H1 (cell line): ENCODE measurements around the gene A3GALT2. TPM values are rescaled to one million over a fixed set of nuclear protein-coding genes. Genes with fewer than 3 reads are reported as not detected.

ENCODE experiments used
- CTCF ChIA-PET: fragments of 300-600 bp; sonication (Branson Sonifier 250); formaldehyde crosslinking; loops from one replicate; lab custom pipeline; 2021; ENCODE audit not compliant: partially characterized antibody; lab: Charles Lee
- POLR2A ChIA-PET: fragments of 300-600 bp; sonication (Branson Sonifier 250); formaldehyde crosslinking; loops from one replicate; lab custom pipeline; 2021; ENCODE audit warnings: inconsistent platforms; ENCODE audit not compliant: partially characterized antibody; lab: Charles Lee
- DNase-seq, 2 experiments: peaks; one replicate each; pipeline versions ENCODE4 v3.0.0 to v3.0.0-alpha.2; 2010 to 2022; ENCODE audit warnings: low spot score in 2 of 2, low read depth in 1 of 2, mixed read lengths in 1 of 2
- FAIRE-seq: peaks from 2 replicates; lab custom pipeline; 2011; peaks lifted over from hg19 to GRCh38; lab: Jason Lieb, UNC
- H2AFZ ChIP-seq: 2 replicates; pipeline ENCODE4 v1.8.1; 2012; ENCODE audit warnings: low read length, inconsistent platforms
- H2AK5ac ChIP-seq: 2 replicates; pipeline ENCODE4 v1.6.1; 2013; ENCODE audit warnings: low read depth, low read length
- H2BK120ac ChIP-seq: replicated peaks from 2 replicates; pipeline ENCODE3; 2013; ENCODE audit warnings: low read depth, low read length, inconsistent platforms
- H2BK12ac ChIP-seq: 2 replicates; pipeline ENCODE4 v1.6.1; 2013; ENCODE audit warnings: low read depth, low read length
- H2BK15ac ChIP-seq: 2 replicates; pipeline ENCODE4 v1.6.1; 2013; ENCODE audit warnings: low read length
- H2BK20ac ChIP-seq: 2 replicates; pipeline ENCODE4 v1.6.1; 2013; ENCODE audit warnings: low read length
- H2BK5ac ChIP-seq: 2 replicates; pipeline ENCODE4 v1.6.1; 2013; ENCODE audit warnings: low read depth, low read length
- H3K14ac ChIP-seq: 2 replicates; pipeline ENCODE4 v1.6.1; 2013; ENCODE audit warnings: inconsistent platforms; ENCODE audit not compliant: insufficient read length
- H3K18ac ChIP-seq: 2 replicates; pipeline ENCODE4 v1.6.1; 2013; ENCODE audit warnings: low read length; ENCODE audit errors: extremely low read depth
- H3K23ac ChIP-seq: 2 replicates; pipeline ENCODE4 v1.6.1; 2013; ENCODE audit warnings: inconsistent platforms; ENCODE audit not compliant: insufficient read length
- H3K23me2 ChIP-seq: 2 replicates; pipeline ENCODE4 v1.6.1; 2013; ENCODE audit warnings: low read depth, low read length
- H3K27ac ChIP-seq: 2 replicates; pipeline ENCODE4 v1.6.1; 2011; ENCODE audit warnings: low read depth, low read length, inconsistent platforms
- H3K27me3 ChIP-seq, 4 experiments: replicated peaks in 1 of 4; 1 replicate in 1 of 4; 2 replicates in 3 of 4; pipeline versions ENCODE4 v1.6.1 to v1.8.1; 2011 to 2013; ENCODE audit warnings: low read length in 3 of 4, mild to moderate bottlenecking in 3 of 4, inconsistent platforms in 2 of 4, mixed read lengths in 2 of 4, moderate library complexity in 1 of 4; ENCODE audit not compliant: control insufficient read depth in 3 of 4, insufficient read depth in 3 of 4; ENCODE audit errors: extremely low read depth in 1 of 4
- H3K36me3 ChIP-seq, 4 experiments: 2 replicates each; pipeline versions ENCODE4 v1.6.1 to v1.8.1; 2011 to 2013; ENCODE audit warnings: mild to moderate bottlenecking in 4 of 4, low read length in 3 of 4, moderate library complexity in 2 of 4, control low read depth in 1 of 4, inconsistent platforms in 1 of 4; ENCODE audit not compliant: insufficient read depth in 4 of 4, control insufficient read depth in 2 of 4
- H3K4ac ChIP-seq: replicated peaks from 2 replicates; pipeline ENCODE3; 2013; ENCODE audit warnings: low read length, low read depth, mixed read lengths, inconsistent platforms; ENCODE audit not compliant: insufficient read length
- H3K4me1 ChIP-seq, 4 experiments: replicated peaks in 1 of 4; 1 replicate in 1 of 4; 2 replicates in 3 of 4; pipeline versions ENCODE4 v1.6.1 to v1.8.1; 2011 to 2013; ENCODE audit warnings: low read length in 3 of 4, inconsistent platforms in 2 of 4, mixed read lengths in 1 of 4; ENCODE audit not compliant: insufficient read depth in 4 of 4, control insufficient read depth in 3 of 4
- H3K4me2 ChIP-seq, 2 experiments: 2 replicates each; pipeline versions ENCODE4 v1.6.1 to v1.8.1; 2011 to 2013; ENCODE audit warnings: low read depth in 2 of 2, low read length in 2 of 2, control low read depth in 1 of 2, inconsistent platforms in 1 of 2, mild to moderate bottlenecking in 1 of 2; ENCODE audit not compliant: insufficient read depth in 1 of 2
- H3K4me3 ChIP-seq, 4 experiments: fragments of 200-600, 300-600 bp in 1 of 4; sonication (generic), shearing (Covaris generic), sonication (Bioruptor Twin) in 1 of 4; 2 replicates each; pipeline versions ENCODE4 v1.5.1 to v1.8.1; 2011 to 2016; ENCODE audit warnings: low read length in 4 of 4, low read depth in 3 of 4, control low read depth in 2 of 4, inconsistent platforms in 2 of 4, mild to moderate bottlenecking in 2 of 4, mixed read lengths in 1 of 4, moderate library complexity in 1 of 4; ENCODE audit not compliant: insufficient read depth in 2 of 4; ENCODE audit errors: extremely low read depth in 1 of 4
- H3K56ac ChIP-seq: replicated peaks from 2 replicates; pipeline ENCODE3; 2013; ENCODE audit warnings: low read depth, mild to moderate bottlenecking, mixed read lengths, low read length, inconsistent platforms; ENCODE audit not compliant: insufficient read length
- H3K79me1 ChIP-seq: 2 replicates; pipeline ENCODE4 v1.6.1; 2013; ENCODE audit warnings: low read depth, low read length, control low read depth
- H3K79me2 ChIP-seq, 2 experiments: 2 replicates each; pipeline versions ENCODE4 v1.6.1 to v1.8.1; 2012 to 2013; ENCODE audit warnings: low read length in 2 of 2, mild to moderate bottlenecking in 2 of 2, inconsistent platforms in 1 of 2; ENCODE audit not compliant: insufficient read depth in 2 of 2, control insufficient read depth in 1 of 2
- H3K9ac ChIP-seq, 4 experiments: replicated peaks in 1 of 4; 1 replicate in 1 of 4; 2 replicates in 3 of 4; pipeline versions ENCODE4 v1.6.1 to v1.8.1; 2011 to 2013; ENCODE audit warnings: low read depth in 3 of 4, low read length in 3 of 4, control low read depth in 2 of 4, mild to moderate bottlenecking in 2 of 4, moderate library complexity in 2 of 4, inconsistent platforms in 1 of 4; ENCODE audit errors: extremely low read depth in 1 of 4
- H3K9me3 ChIP-seq, 2 experiments: 2 replicates each; pipeline versions ENCODE4 v1.6.1 to v1.8.1; 2012 to 2013; ENCODE audit warnings: mild to moderate bottlenecking in 2 of 2, moderate library complexity in 2 of 2, control low read depth in 1 of 2, inconsistent platforms in 1 of 2, low read depth in 1 of 2, low read length in 1 of 2, mixed read lengths in 1 of 2; ENCODE audit not compliant: insufficient read depth in 2 of 2
- H4K20me1 ChIP-seq, 2 experiments: replicated peaks in 1 of 2; 2 replicates each; pipeline versions ENCODE3 to v1.8.1; 2011 to 2013; ENCODE audit warnings: inconsistent platforms in 2 of 2, low read length in 2 of 2, mild to moderate bottlenecking in 1 of 2; ENCODE audit not compliant: insufficient read depth in 2 of 2, control insufficient read depth in 1 of 2
- H4K5ac ChIP-seq: 2 replicates; pipeline ENCODE4 v1.6.1; 2013; ENCODE audit warnings: low read length, low read depth, mixed read lengths, inconsistent platforms; ENCODE audit not compliant: insufficient read length
- H4K8ac ChIP-seq: 2 replicates; pipeline ENCODE4 v1.8.0; 2013; ENCODE audit warnings: mild to moderate bottlenecking, moderate library complexity, low read length, inconsistent platforms; ENCODE audit not compliant: insufficient read depth; ENCODE audit errors: extremely low read depth
- H4K91ac ChIP-seq: replicated peaks from 2 replicates; pipeline ENCODE3; 2013; ENCODE audit warnings: low read length, mixed read lengths, inconsistent platforms; ENCODE audit not compliant: insufficient read length
- BACH1 ChIP-seq: IDR thresholded peaks from 2 replicates; pipeline ENCODE4 v1.6.1; 2012; ENCODE audit warnings: low read length, improper control_type of control experiment
- CREB1 ChIP-seq: IDR thresholded peaks from 2 replicates; pipeline ENCODE4 v1.6.1; 2012; ENCODE audit warnings: inconsistent platforms
- EP300 ChIP-seq, 2 experiments: IDR thresholded peaks; 1 replicate in 1 of 2; 2 replicates in 1 of 2; pipeline ENCODE4 v1.6.1; 2011 to 2012; ENCODE audit warnings: low read depth in 2 of 2, low read length in 2 of 2, mild to moderate bottlenecking in 2 of 2, borderline replicate concordance in 1 of 2, inconsistent platforms in 1 of 2, moderate library complexity in 1 of 2
- EZH2 ChIP-seq: fragments of 200-600 bp; sonication (generic); IDR thresholded peaks from 2 replicates; pipeline ENCODE4 v1.7.1; 2012; ENCODE audit warnings: low read depth, mild to moderate bottlenecking, moderate library complexity, low read length, inconsistent platforms; ENCODE audit not compliant: severe bottlenecking
- NRF1 ChIP-seq: IDR thresholded peaks from 2 replicates; pipeline ENCODE4 v1.6.1; 2011; ENCODE audit warnings: mild to moderate bottlenecking, low read depth, low read length, improper control_type of control experiment
- RBBP5 ChIP-seq: IDR thresholded peaks from 2 replicates; pipeline ENCODE4 v1.7.1; 2012; ENCODE audit warnings: low read depth, mild to moderate bottlenecking, inconsistent platforms, low read length, moderate library complexity, borderline replicate concordance
- SAP30 ChIP-seq: fragments of 300-600 bp; sonication (generic); IDR thresholded peaks from 2 replicates; pipeline ENCODE4 v1.7.1; 2012; ENCODE audit warnings: low read length, moderate library complexity, mild to moderate bottlenecking, inconsistent platforms; ENCODE audit not compliant: insufficient read depth, insufficient replicate concordance
- SIRT6 ChIP-seq: IDR thresholded peaks from one replicate; pipeline ENCODE4 v1.7.1; 2012; ENCODE audit warnings: low read length, inconsistent platforms
- SP4 ChIP-seq: IDR thresholded peaks from 2 replicates; pipeline ENCODE4 v1.6.1; 2012; ENCODE audit warnings: low read length, inconsistent platforms
- TAF1 ChIP-seq: IDR thresholded peaks from 2 replicates; pipeline ENCODE4 v1.6.1; 2011; ENCODE audit warnings: mild to moderate bottlenecking, low read depth, low read length
- ZNF274 ChIP-seq: IDR thresholded peaks from 2 replicates; pipeline ENCODE4 v1.7.0; 2012; ENCODE audit warnings: low read length, borderline replicate concordance; ENCODE audit errors: extremely low read depth
- WGBS, 2 experiments: shearing (Covaris generic) in 1 of 2; methylation state at CpG; one replicate each; pipeline versions ENCODE4 v1.1.6 to v1.1.7; 2013 to 2015; ENCODE audit warnings: low lambda C conversion rate in 2 of 2, mixed read lengths in 2 of 2, inconsistent platforms in 1 of 2, low coverage in 1 of 2, missing lambda C conversion rate in 1 of 2; ENCODE audit not compliant: insufficient replicate concordance in 2 of 2, insufficient coverage in 1 of 2, insufficient read length in 1 of 2; ENCODE audit errors: extremely low coverage in 1 of 2, missing lambda C conversion rate in 1 of 2; 5-methylcytosine and 5-hydroxymethylcytosine counted together
- polyA plus RNA-seq, 7 experiments: library from polyadenylated mRNA; depleted of rRNA in 3 of 7; stranded (reverse) in 5 of 7; unstranded in 2 of 7; fragments of >200 nt in 5 of 7; fragments of 200-250 nt in 2 of 7; gene quantifications; 1 replicate in 5 of 7; 2 replicates in 1 of 7; 4 replicates in 1 of 7; pipeline versions ENCODE4 v1.2.1 to v1.2.3, GENCODE V29; 2011 to 2013; ENCODE audit warnings: missing spikeins in 2 of 7, mixed read lengths in 2 of 7
- total RNA-seq: library from RNA; stranded (reverse); fragmentation: NEBNext Ultra II Directional; extraction: Animal tissue kit (Norgen Biotek cat#: 25700); gene quantifications from 2 replicates; pipeline ENCODE4 v1.2.1, GENCODE V29; 2021
- TF ChIP-seq, protein P1 (sequence below): IDR thresholded peaks from 2 replicates; pipeline ENCODE4 v1.6.1; 2011; ENCODE audit warnings: low read depth, mild to moderate bottlenecking, low read length; ENCODE audit not compliant: insufficient read depth

Gene A3GALT2
- total and polyA plus RNA-seq, 2 of the 8 experiments (the other 6 are each of a cell fraction or from before 2014, with no cell fraction given) = not detected

DNA sequence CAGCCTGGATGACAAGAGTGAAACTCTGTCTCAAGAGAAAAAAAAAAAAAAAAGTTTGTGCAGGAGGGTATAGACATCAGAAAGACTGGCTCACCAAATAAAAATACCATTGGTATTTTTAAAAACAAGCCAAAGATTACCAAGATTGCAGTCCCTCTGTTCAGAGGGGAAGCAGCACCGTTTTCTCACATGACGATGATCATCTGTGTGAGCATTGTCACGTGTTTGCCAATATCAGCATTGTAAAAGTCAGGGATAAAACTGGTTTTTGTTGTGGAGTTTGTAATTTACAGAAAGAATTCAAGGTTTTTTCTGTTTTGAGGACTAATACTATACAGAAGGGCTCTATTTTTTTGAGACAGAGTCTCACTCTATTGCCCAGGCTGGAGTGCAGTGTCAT is 38.1 kb downstream of the A3GALT2 start:
- Histone ChIP-seq H4K8ac (no peak overlapping the region), H2BK15ac (no peak overlapping the region), H2BK120ac (no peak overlapping the region), H2BK20ac (no peak overlapping the region), H3K14ac (no peak overlapping the region), H3K79me2 (no peaks in the 10 kb centered on the region), H3K9ac (no peak overlapping the region), H3K27me3 (no peaks in the 10 kb centered on the region), H4K20me1 (peaks cover 0 to 3% of the 10 kb centered on the region in 2 experiments), H3K18ac (no peak overlapping the region), H3K56ac (no peak overlapping the region), H3K9me3 (no peaks in the 10 kb centered on the region), H3K79me1 (no peaks in the 10 kb centered on the region), H3K23me2 (no peaks in the 10 kb centered on the region), H3K27ac (no peak overlapping the region), H2BK12ac (no peak overlapping the region), H2BK5ac (no peak overlapping the region), H3K4me2 (no peak overlapping the region), H3K4me1 (no peaks in the 10 kb centered on the region), H3K4ac (no peak overlapping the region), H3K23ac (no peak overlapping the region), H2AK5ac (no peak overlapping the region), H4K5ac (no peak overlapping the region), H3K36me3 (peaks cover 6 to 14% (median 11%) of the 10 kb centered on the region in 4 experiments; a peak in 7 of 8 replicates), H3K4me3 (no peak overlapping the region), H4K91ac (no peak overlapping the region), H2AFZ (no peak overlapping the region)
- no peak for DNase-seq
- no peak for FAIRE-seq
- TF ChIP-seq RBBP5 (no peak), EP300 (IDR thresholded peaks at IDR 0.05; ENCODE audit: borderline replicate concordance in 1 of 2, low read depth in 2 of 2, low read length in 2 of 2) (no peak), ZNF274 (no peak), NRF1 (no peak), BACH1 (no peak), SAP30 (no peak), EZH2 (no peak), SIRT6 (no peak), CREB1 (no peak), SP4 (no peak), TAF1 (no peak)
- TF ChIP-seq, protein P1, sequence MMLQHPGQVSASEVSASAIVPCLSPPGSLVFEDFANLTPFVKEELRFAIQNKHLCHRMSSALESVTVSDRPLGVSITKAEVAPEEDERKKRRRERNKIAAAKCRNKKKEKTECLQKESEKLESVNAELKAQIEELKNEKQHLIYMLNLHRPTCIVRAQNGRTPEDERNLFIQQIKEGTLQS = no peak
- WGBS, 2 experiments = 90% methylated on average over 3 of the region's 3 CpGs; no CpG with 5 or more reads in 1 of the 2 experiments
- POLR2A ChIA-PET = no interaction called here
- CTCF ChIA-PET = interaction anchor here (0.7 to 2.3 kb wide), 3 partner anchors 13 to 843 kb away, joined by 3 to 13 read pairs (median 3); no protein-coding TSS in a partner anchor
